Activated CD4-positive, alpha-beta memory T cell treated with anti-CD3 and anti-CD28 coated beads, Interleukin-2, amount 10 ng/mL, durations not matched to agents 7 days and 5 days (primary cell): ENCODE results near the gene LY86. TPM values are rescaled to one million over a fixed set of nuclear protein-coding genes. Genes with fewer than 3 reads are reported as not detected.
"Not testable (repeated sequence)": the region's sequence is repeated elsewhere in the genome, so short reads cannot be mapped to it uniquely, and the experiment has no call there.

Experiments
- CTCF ChIA-PET: fragments of 350-600 bp; sonication (Branson Sonifier 250); formaldehyde crosslinking; loops from one replicate; lab custom pipeline; 2021; ENCODE audit warnings: antibody characterized with exemption, inconsistent platforms; lab: Charles Lee
- POLR2A ChIA-PET: fragments of 350-600 bp; sonication (Branson Sonifier 250); formaldehyde crosslinking; loops from one replicate; lab custom pipeline; 2021; ENCODE audit warnings: antibody characterized with exemption; lab: Charles Lee
- DNase-seq: peaks from one replicate; pipeline ENCODE4 v3.0.0-alpha.2; 2020
- H3K27ac Mint-ChIP-seq: one replicate; pipeline ENCODE4 v1.8.0; 2021; ENCODE audit warnings: mild to moderate bottlenecking, mixed read lengths
- H3K27me3 Mint-ChIP-seq: one replicate; pipeline ENCODE4 v1.8.0; 2021; ENCODE audit warnings: mixed read lengths
- H3K36me3 Mint-ChIP-seq: one replicate; pipeline ENCODE4 v1.8.0; 2021; ENCODE audit warnings: low read depth, mixed read lengths
- H3K4me1 Mint-ChIP-seq: one replicate; pipeline ENCODE4 v1.8.0; 2021; ENCODE audit warnings: mixed read lengths
- H3K4me3 Mint-ChIP-seq: one replicate; pipeline ENCODE4 v1.8.0; 2021; ENCODE audit warnings: mild to moderate bottlenecking, mixed read lengths
- H3K9me3 Mint-ChIP-seq: one replicate; pipeline ENCODE4 v1.8.0; 2021; ENCODE audit warnings: mixed read lengths
- total RNA-seq, 2 experiments: library from RNA; stranded (reverse); gene quantifications; one replicate each; pipeline ENCODE4 v1.2.3, GENCODE V29; 2021

LY86 gene
- total RNA-seq, 2 experiments from 2014 or later: 1.7 to 2.2 TPM

GRCh38 chr6:6665555-6666243 lies 77.2 kb downstream of the LY86 start:
- H3K9me3 Mint-ChIP-seq: peaks cover 4% of the 10 kb centered on the region
- CTCF ChIA-PET: interaction anchor here (1.7 to 1.9 kb wide), 2 partner anchors 11 to 16 kb away, joined by 4 to 6 read pairs; no protein-coding TSS in a partner anchor

DNA sequence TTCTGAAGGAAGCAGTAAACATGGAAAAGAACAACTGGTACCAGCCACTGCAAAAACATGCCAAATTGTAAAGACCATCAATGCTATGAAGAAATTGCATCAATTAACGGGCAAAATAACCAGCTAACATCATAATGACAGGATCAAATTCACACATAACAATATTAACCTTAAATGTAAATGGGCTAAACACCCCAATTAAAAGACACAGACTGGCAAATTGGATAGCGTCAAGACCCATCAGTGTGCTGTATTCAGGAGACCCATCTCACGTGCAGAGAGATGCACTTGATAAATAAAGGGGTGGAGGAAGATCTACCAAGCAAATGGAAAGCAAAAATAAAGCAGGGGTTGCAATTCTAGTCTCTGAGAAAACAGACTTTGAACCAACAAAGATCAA lies 81.6 kb downstream of the LY86 start:
- H3K27ac Mint-ChIP-seq, CTCF ChIA-PET, H3K4me3 Mint-ChIP-seq, POLR2A ChIA-PET, DNase-seq, H3K9me3 Mint-ChIP-seq: not testable (repeated sequence)
- Mint-ChIP-seq H3K36me3 (peaks cover 19% of the 10 kb centered on the region), H3K27me3 (peaks cover 32% of the 10 kb centered on the region), H3K4me1 (peaks cover 10% of the 10 kb centered on the region)

More at GRCh38 chr6:6665555-6666243, 77.2 kb downstream of the LY86 start:
- DNase-seq: no peak
- peaks cover 29% of the 10 kb centered on the region for H3K4me1 Mint-ChIP-seq
- H3K4me3 Mint-ChIP-seq: no peak overlapping the region
- H3K36me3 Mint-ChIP-seq: peaks cover 10% of the 10 kb centered on the region
- peaks cover 24% of the 10 kb centered on the region for H3K27me3 Mint-ChIP-seq
- H3K27ac Mint-ChIP-seq: no peak overlapping the region
- POLR2A ChIA-PET: no interaction called here

DNA sequence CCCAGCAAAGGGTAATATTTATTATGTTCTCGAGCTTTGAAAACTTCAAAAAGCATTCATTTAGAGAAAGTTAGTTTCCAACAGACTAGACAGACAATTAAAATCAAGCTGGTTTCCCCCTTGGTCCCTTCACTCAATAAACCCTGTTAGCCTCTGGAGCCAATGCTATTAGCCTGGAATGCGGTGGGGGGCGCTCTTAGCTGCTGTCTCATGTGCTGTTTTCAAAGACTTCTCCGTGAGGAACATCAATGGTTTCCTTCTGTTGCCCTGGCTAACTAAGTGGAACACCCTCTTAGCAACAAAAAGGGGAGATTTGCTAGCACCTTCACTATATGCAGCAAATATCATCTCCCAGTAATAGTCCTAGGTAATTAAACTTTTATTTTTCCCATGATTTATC lies 86.4 kb downstream of the LY86 start:
- H3K9me3 Mint-ChIP-seq: peaks cover 10% of the 10 kb centered on the region
- H3K27me3 Mint-ChIP-seq: peaks cover 22% of the 10 kb centered on the region
- H3K4me3 Mint-ChIP-seq: no peak overlapping the region
- H3K27ac Mint-ChIP-seq: no peak overlapping the region
- DNase-seq: no peak
- peaks cover 15% of the 10 kb centered on the region for H3K36me3 Mint-ChIP-seq
- CTCF ChIA-PET: interaction anchor here (0.6 to 3.0 kb wide), 5 partner anchors 14 to 118 kb away, joined by 3 to 21 read pairs (median 4); no protein-coding TSS in a partner anchor
- peaks cover 34% of the 10 kb centered on the region for H3K4me1 Mint-ChIP-seq
- POLR2A ChIA-PET: interaction anchor here (1.3 kb wide), 1 partner anchor 15 kb away, joined by 3 read pairs; no protein-coding TSS in a partner anchor

DNA sequence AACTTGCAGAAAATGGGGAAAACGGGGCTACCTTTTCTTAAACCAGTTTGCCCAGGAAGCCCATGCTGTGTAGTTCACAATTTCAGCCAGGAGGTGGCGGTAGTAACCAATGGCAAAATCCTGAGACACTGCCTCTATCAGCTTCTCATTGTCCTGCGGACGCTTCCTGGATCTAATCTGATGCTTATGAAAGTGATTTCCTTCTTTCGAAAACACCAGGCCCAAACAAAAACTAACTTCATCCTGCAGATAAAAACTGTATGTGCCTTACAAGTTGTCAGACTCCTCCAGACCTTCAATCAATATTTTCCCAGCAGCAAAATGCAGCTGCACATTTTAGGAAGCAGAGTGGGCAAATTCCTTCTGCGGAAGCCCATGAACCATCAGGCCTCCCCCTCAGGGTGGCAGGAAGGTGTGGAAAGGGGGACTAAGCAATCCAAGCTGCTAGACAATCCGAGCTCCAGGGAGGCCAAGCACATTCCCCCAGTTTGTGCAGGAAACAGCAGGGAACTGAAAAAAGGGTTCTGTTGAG lies 88.5 kb downstream of the LY86 start:
- peaks cover 11% of the 10 kb centered on the region for H3K27me3 Mint-ChIP-seq
- H3K4me3 Mint-ChIP-seq: no peak overlapping the region
- CTCF ChIA-PET: interaction anchor here (0.8 to 3.0 kb wide), 22 partner anchors 8 to 713 kb away, joined by 3 to 21 read pairs (median 4); partner anchors contain the start of genes CAGE1 and RIOK1
- peak; percentile 86 for DNase-seq
- peak overlapping the region; percentile 23 for H3K27ac Mint-ChIP-seq
- peaks cover 31% of the 10 kb centered on the region for H3K4me1 Mint-ChIP-seq
- peaks cover 2% of the 10 kb centered on the region for H3K36me3 Mint-ChIP-seq
- POLR2A ChIA-PET: interaction anchor here (1.2 to 1.3 kb wide), 2 partner anchors 18 to 66 kb away, joined by 4 to 5 read pairs; no protein-coding TSS in a partner anchor
- H3K9me3 Mint-ChIP-seq: peaks cover 2% of the 10 kb centered on the region

- no peaks in the 10 kb centered on the region for H3K9me3 Mint-ChIP-seq
- POLR2A ChIA-PET: no interaction called here
- CTCF ChIA-PET: interaction anchor here (0.5 to 3.0 kb wide), 6 partner anchors 17 to 563 kb away, joined by 3 to 21 read pairs (median 6); no protein-coding TSS in a partner anchor
- no peak overlapping the region for H3K27ac Mint-ChIP-seq
- no peak overlapping the region for H3K4me3 Mint-ChIP-seq
- H3K36me3 Mint-ChIP-seq: no peaks in the 10 kb centered on the region
- H3K27me3 Mint-ChIP-seq: peaks cover 7% of the 10 kb centered on the region
- no peak for DNase-seq
- H3K4me1 Mint-ChIP-seq: peaks cover 43% of the 10 kb centered on the region
Measured at GRCh38 chr6:6678185-6678671, 89.7 kb downstream of the LY86 start.

DNA sequence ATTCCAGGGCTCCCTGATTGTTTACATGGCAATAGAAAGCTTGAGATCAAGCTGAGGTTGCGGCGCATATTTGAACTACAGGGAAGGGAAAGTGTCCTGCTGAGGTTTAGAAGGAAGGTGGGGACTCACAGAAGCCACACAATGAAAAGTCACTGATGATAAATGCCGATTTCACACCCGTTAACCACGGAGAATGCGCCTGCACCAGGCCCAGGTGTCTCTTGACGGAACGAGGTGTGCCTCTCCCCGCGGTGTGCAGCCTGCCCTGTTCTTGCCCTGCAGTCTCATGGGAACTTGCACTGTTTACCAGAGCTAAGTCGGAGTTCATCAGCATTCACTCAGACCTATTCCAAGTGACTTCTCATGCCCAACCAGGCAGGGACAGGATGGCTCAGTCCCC lies 90.3 kb downstream of the LY86 start:
- no peaks in the 10 kb centered on the region for H3K36me3 Mint-ChIP-seq
- no peak overlapping the region for H3K27ac Mint-ChIP-seq
- no peaks in the 10 kb centered on the region for H3K9me3 Mint-ChIP-seq
- H3K4me3 Mint-ChIP-seq: no peak overlapping the region
- no peak for DNase-seq
- H3K27me3 Mint-ChIP-seq: peaks cover 7% of the 10 kb centered on the region
- CTCF ChIA-PET: interaction anchor here (1.7 kb wide), 1 partner anchor 122 kb away, joined by 7 read pairs; no protein-coding TSS in a partner anchor
- POLR2A ChIA-PET: no interaction called here
- H3K4me1 Mint-ChIP-seq: peaks cover 49% of the 10 kb centered on the region

GRCh38 chr6:6679633-6680032 lies 91.1 kb downstream of the LY86 start:
- Mint-ChIP-seq H3K4me3 (no peak overlapping the region), H3K9me3 (no peaks in the 10 kb centered on the region), H3K36me3 (no peaks in the 10 kb centered on the region), H3K27ac (no peak overlapping the region), H3K27me3 (peaks cover 9% of the 10 kb centered on the region), H3K4me1 (peaks cover 57% of the 10 kb centered on the region)
- CTCF ChIA-PET: no interaction called here
- DNase-seq: no peak
- POLR2A ChIA-PET: no interaction called here

DNA sequence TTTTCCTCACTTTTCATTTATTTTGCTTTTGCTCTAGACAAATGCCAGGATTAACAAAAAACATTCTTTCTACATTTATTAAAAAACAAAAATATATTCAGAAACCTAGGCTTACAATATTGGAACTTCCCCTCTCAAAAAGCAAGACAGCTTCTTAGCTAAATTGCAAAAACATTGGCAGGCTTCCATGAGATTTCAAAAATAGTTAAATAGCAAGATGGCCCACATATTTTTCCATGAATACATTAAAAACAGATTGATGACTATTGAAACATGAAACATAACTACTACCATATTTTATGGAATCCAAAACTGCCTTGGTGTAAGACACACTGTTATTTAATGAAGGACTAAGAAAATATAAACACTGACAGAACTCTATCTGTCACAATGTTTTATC lies 92.0 kb downstream of the LY86 start:
- H3K27ac Mint-ChIP-seq: no peak overlapping the region
- ChIA-PET POLR2A (no interaction called here), CTCF (interaction anchor here (0.9 to 1.9 kb wide), 3 partner anchors 16 to 41 kb away, joined by 3 to 7 read pairs (median 4); no protein-coding TSS in a partner anchor)
- H3K27me3 Mint-ChIP-seq: peaks cover 13% of the 10 kb centered on the region
- DNase-seq: no peak
- H3K36me3 Mint-ChIP-seq: no peaks in the 10 kb centered on the region
- H3K4me3 Mint-ChIP-seq: no peak overlapping the region
- peaks cover 66% of the 10 kb centered on the region for H3K4me1 Mint-ChIP-seq
- H3K9me3 Mint-ChIP-seq: no peaks in the 10 kb centered on the region

DNA sequence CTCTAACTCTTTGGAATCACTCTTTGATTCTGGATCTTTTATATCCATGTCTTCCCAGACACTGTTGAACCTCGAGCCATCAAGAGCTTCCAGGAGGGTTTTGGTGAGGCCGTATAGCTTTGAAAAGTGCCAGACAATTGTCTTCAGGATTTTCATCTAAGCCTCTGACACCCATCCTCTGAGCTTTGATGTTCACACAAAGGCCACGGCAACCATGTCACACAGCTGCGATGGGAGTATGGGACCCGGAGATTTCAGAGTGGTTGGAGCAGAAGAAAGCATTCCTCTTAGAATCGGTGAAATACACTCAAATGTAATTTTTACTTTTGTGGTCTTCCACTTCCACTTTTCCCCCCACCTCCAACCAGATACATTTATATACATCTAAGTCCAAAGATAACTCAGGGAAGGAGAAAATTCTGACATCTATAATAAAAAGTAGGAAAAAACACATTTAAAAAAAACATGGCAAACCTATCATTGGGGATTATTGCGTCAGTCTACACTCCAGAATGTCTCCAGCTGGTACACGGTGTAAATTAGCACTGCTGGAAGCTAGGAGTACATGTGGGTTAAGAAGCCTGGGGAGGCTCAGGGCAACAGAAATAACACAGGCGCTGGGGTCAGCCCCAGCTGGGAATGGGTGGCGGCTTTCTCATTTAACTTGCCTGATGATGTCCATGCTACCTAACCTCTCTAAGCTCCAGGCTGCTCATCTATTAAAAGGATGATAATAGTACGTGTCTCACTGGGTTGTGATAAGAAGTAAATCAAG lies 92.7 kb downstream of the LY86 start:
- peaks cover 73% of the 10 kb centered on the region for H3K4me1 Mint-ChIP-seq
- ChIA-PET CTCF (interaction anchor here (0.9 to 1.9 kb wide), 3 partner anchors 15 to 40 kb away, joined by 3 to 7 read pairs (median 4); no protein-coding TSS in a partner anchor), POLR2A (no interaction called here)
- H3K27me3 Mint-ChIP-seq: peaks cover 14% of the 10 kb centered on the region
- no peak overlapping the region for H3K27ac Mint-ChIP-seq
- H3K36me3 Mint-ChIP-seq: no peaks in the 10 kb centered on the region
- H3K4me3 Mint-ChIP-seq: no peak overlapping the region
- DNase-seq: no peak
- no peaks in the 10 kb centered on the region for H3K9me3 Mint-ChIP-seq

DNA sequence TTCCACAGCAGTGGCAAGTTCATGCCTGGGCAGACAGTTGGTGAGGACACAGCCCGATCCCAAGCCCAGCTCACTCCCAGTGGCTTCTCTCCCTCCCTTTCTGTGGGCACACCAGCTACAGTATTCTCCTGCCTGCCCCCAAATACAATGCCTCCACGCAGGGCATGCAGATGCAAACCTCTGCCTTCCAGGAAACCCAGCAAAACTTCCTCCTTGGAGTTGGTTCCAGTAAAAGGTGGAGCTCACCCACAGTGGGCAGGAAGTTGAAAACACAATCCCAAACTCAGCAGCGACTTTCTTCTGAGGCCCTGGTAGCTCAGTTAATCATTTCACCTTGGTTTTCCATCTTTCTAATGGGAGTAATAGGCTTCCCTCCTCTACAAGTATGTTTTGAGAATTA lies 93.7 kb downstream of the LY86 start:
- Mint-ChIP-seq H3K4me1 (peaks cover 72% of the 10 kb centered on the region), H3K36me3 (no peaks in the 10 kb centered on the region), H3K27me3 (peaks cover 14% of the 10 kb centered on the region)

DNA sequence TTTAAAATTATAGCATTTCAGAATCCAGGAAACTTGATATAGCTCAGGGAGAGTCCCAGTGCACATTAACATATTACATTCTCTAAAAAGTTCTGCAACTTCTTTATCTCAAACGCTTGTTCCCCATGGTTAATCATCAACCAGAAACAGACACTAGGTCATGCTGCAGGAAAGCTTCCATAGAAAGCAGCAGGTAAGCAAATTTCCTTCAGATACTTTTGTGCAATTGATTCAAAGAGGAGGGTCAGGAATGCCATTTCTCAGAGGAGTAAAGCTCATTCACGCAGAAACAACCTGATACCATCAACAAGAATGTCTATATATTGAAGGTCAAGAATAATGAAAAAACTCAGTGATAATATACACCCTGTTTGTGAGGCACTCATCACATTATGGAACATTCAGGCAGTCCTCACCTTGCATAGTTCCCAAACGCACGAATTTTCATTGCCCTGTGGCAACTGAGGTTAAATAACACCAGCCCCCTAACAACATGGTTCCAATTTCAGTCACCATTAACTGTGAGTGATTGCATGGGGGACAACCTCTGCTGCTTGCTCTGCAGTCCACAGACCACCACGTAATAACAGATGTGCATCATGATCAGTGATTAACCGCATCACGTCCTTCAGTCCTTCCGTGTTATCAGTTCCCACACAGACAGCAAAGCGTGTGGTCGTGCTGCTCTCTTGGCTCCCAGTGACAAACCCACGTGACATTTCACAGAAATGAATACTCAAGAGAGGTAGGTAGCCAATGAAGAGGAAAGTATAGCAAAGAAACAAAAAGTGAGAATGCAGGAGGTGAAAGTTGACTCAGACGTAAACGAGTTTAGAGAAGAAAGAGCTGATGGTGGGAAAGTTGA lies 95.7 kb downstream of the LY86 start:
- Mint-ChIP-seq H3K27me3 (peaks cover 26% of the 10 kb centered on the region), H3K4me3 (peak overlapping the region; percentile 35), H3K9me3 (no peaks in the 10 kb centered on the region), H3K4me1 (peaks cover 66% of the 10 kb centered on the region), H3K27ac (peak overlapping the region; percentile 0), H3K36me3 (no peaks in the 10 kb centered on the region)
- ChIA-PET POLR2A (interaction anchor here (1.2 to 2.3 kb wide), 3 partner anchors 12 to 29 kb away, joined by 4 to 7 read pairs (median 4); no protein-coding TSS in a partner anchor), CTCF (interaction anchor here (1.0 to 1.9 kb wide), 3 partner anchors 12 to 137 kb away, joined by 3 to 9 read pairs (median 3); no protein-coding TSS in a partner anchor)
- peak; percentile 66 for DNase-seq

More for the DNA sequence above, 93.7 kb downstream of the LY86 start:
- DNase-seq: no peak
- ChIA-PET CTCF (interaction anchor here (0.7 to 1.9 kb wide), 3 partner anchors 14 to 509 kb away, joined by 3 to 7 read pairs (median 4); no protein-coding TSS in a partner anchor), POLR2A (no interaction called here)
- Mint-ChIP-seq H3K9me3 (no peaks in the 10 kb centered on the region), H3K4me3 (no peak overlapping the region), H3K27ac (no peak overlapping the region)
